Caco-2 (cell line): ENCODE data around the gene ACTL9. TPM values are rescaled to one million over a fixed set of nuclear protein-coding genes. Genes with fewer than 3 reads are reported as not detected.
"Not testable (repeated sequence)": the region's sequence is repeated elsewhere in the genome, so short reads cannot be mapped to it uniquely, and the experiment has no call there.

Experiments
- BruUV-seq: library from RNA; stranded (reverse); fragments of 400-500 nt; replicated peaks from 2 replicates; lab custom pipeline; 2021; lab: Mats Ljungman, UMichigan
- CTCF ChIA-PET: fragments of 300-600 bp; sonication (Branson Sonifier 250); formaldehyde crosslinking; loops from one replicate; lab custom pipeline; 2022; ENCODE audit warnings: antibody characterized with exemption; lab: Charles Lee
- POLR2A ChIA-PET: fragments of 300-600 bp; sonication (Branson Sonifier 250); formaldehyde crosslinking; loops from one replicate; lab custom pipeline; 2022; ENCODE audit warnings: antibody characterized with exemption; lab: Charles Lee
- DNase-seq, 2 experiments: peaks; one replicate each; pipeline versions ENCODE4 v3.0.0 to v3.0.0-alpha.2; 2020 to 2022
- H3K27me3 ChIP-seq: replicated peaks from 2 replicates; pipeline ENCODE4 v1.6.0; 2011; ENCODE audit warnings: low read length; ENCODE audit not compliant: control insufficient read depth, insufficient read depth
- H3K36me3 ChIP-seq: 2 replicates; pipeline ENCODE4 v1.5.1; 2011; ENCODE audit warnings: low read length; ENCODE audit not compliant: control insufficient read depth, insufficient read depth
- H3K4me1 ChIP-seq: fragments of 250-450 bp; sonication (Bioruptor Pico); 2 replicates; pipeline ENCODE4 v1.5.1; 2020; ENCODE audit warnings: mild to moderate bottlenecking
- H3K4me3 ChIP-seq: 2 replicates; pipeline ENCODE4 v1.5.1; 2011; ENCODE audit warnings: low read depth, mild to moderate bottlenecking, control low read depth, low read length
- H3K9me3 ChIP-seq: fragments of 250-450 bp; sonication (Bioruptor Pico); 2 replicates; pipeline ENCODE4 v1.5.1; 2020; ENCODE audit warnings: mild to moderate bottlenecking, moderate library complexity
- H3K27ac Mint-ChIP-seq: one replicate; pipeline ENCODE4 v1.8.0; 2022; ENCODE audit warnings: mixed read lengths; ENCODE audit not compliant: unreplicated experiment
- H3K27me3 Mint-ChIP-seq: one replicate; pipeline ENCODE4 v1.8.0; 2022; ENCODE audit warnings: mixed read lengths; ENCODE audit not compliant: insufficient read depth, unreplicated experiment
- H3K36me3 Mint-ChIP-seq: one replicate; pipeline ENCODE4 v1.8.0; 2022; ENCODE audit warnings: mild to moderate bottlenecking, mixed read lengths; ENCODE audit not compliant: insufficient read depth, unreplicated experiment
- H3K4me1 Mint-ChIP-seq: one replicate; pipeline ENCODE4 v1.8.0; 2022; ENCODE audit warnings: low read depth, mixed read lengths; ENCODE audit not compliant: unreplicated experiment
- H3K4me3 Mint-ChIP-seq: one replicate; pipeline ENCODE4 v1.8.0; 2022; ENCODE audit warnings: mild to moderate bottlenecking, moderate library complexity, mixed read lengths; ENCODE audit not compliant: unreplicated experiment
- H3K9me3 Mint-ChIP-seq: one replicate; pipeline ENCODE4 v1.8.0; 2022; ENCODE audit warnings: mixed read lengths; ENCODE audit not compliant: unreplicated experiment
- intact Hi-C: fragments of 100-400 bp; cut with micrococcal nuclease; formaldehyde crosslinking; loops from one replicate; pipeline ENCODE4 v1.10.0; 2022; ENCODE audit not compliant: unreplicated experiment
- total RNA-seq: library from RNA; stranded (reverse); gene quantifications from 2 replicates; pipeline ENCODE4 v1.2.3, GENCODE V29; 2022
- TF ChIP-seq, protein P1 (sequence below), 2 experiments: fragments of 200-600 bp in 1 of 2; IDR thresholded peaks; 1 replicate in 1 of 2; 2 replicates in 1 of 2; pipeline versions ENCODE4 v1.5.1 to v1.8.0; 2011 to 2022; ENCODE audit warnings: antibody characterized with exemption in 1 of 2, control low read depth in 1 of 2, inconsistent platforms in 1 of 2, low read depth in 1 of 2, low read length in 1 of 2, mild to moderate bottlenecking in 1 of 2, moderate library complexity in 1 of 2; ENCODE audit not compliant: insufficient read depth in 1 of 2, severe bottlenecking in 1 of 2, unreplicated experiment in 1 of 2

Gene ACTL9
- total RNA-seq, 1 experiment from 2014 or later: not detected

DNA sequence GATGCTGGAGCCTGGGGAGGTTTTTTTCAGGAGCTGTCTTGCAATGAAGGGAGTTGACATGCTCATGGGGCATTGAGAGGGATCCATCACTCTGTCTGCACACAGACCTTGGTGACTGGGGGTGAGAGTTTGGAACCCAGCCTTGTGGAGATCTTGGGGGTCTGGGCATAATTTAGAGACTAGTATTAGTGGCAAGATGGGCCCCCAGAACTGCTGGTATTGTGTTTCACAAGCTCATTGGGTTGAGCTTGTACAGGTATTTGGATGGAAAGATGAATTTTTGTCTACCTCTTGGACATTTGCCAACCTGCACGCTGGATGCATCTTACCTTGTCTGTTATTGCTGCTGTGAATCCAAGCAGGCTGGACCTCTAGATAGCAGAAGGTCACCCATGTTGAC lies 22.7 kb upstream of the ACTL9 start, which contains the start of gene OR2Z1:
Gene OR2Z1 (plus strand): TSS at position 301 of the 400 bp plus-strand sequence. CDS start 9,395 bp downstream, outside the sequence.
- intact Hi-C loops: no loop called here
- TF ChIP-seq, protein P1, sequence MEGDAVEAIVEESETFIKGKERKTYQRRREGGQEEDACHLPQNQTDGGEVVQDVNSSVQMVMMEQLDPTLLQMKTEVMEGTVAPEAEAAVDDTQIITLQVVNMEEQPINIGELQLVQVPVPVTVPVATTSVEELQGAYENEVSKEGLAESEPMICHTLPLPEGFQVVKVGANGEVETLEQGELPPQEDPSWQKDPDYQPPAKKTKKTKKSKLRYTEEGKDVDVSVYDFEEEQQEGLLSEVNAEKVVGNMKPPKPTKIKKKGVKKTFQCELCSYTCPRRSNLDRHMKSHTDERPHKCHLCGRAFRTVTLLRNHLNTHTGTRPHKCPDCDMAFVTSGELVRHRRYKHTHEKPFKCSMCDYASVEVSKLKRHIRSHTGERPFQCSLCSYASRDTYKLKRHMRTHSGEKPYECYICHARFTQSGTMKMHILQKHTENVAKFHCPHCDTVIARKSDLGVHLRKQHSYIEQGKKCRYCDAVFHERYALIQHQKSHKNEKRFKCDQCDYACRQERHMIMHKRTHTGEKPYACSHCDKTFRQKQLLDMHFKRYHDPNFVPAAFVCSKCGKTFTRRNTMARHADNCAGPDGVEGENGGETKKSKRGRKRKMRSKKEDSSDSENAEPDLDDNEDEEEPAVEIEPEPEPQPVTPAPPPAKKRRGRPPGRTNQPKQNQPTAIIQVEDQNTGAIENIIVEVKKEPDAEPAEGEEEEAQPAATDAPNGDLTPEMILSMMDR (IDR thresholded peaks at IDR 0.05; ENCODE audit: insufficient read depth in 1 of 2, low read depth in 1 of 2, low read length in 1 of 2, severe bottlenecking in 1 of 2, unreplicated experiment in 1 of 2): no peak
- BruUV-seq: no TSS peak
- peaks cover 6% of the 10 kb centered on the region for H3K9me3 Mint-ChIP-seq
- Histone ChIP-seq H3K4me3 (no peak within 1 kb of the TSS), H3K4me1 (no peaks in the 10 kb centered on the region), H3K36me3 (no peaks in the 10 kb centered on the region), H3K27me3 (no peaks in the 10 kb centered on the region), H3K9me3 (no peaks in the 10 kb centered on the region)
- H3K27me3 Mint-ChIP-seq: peaks cover 10% of the 10 kb centered on the region
- no peak within 1 kb of the TSS for H3K4me3 Mint-ChIP-seq
- H3K27ac Mint-ChIP-seq: no peak within 1 kb of the TSS
- no peaks in the 10 kb centered on the region for H3K4me1 Mint-ChIP-seq
- ChIA-PET POLR2A (no interaction called here), CTCF (no interaction called here)
- DNase-seq: no peak
- H3K36me3 Mint-ChIP-seq: no peaks in the 10 kb centered on the region

DNA sequence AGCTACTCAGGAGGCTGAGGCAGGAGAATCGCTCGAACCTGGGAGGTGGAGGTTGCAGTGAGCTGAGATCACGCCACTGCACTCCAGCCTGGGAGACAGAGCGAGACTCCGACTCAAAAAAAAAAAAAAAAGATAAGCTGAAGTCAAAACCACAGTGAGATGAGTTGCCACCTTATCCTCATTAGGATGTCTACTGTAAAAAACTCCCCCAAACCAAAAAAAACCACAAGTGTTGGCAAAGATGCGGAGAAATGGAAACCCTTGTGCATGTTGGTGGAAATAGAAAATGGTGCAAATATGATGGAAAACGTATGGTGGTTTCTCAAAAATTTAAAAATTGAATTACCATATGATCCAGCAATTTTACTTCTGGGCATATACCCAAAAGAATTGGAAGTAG lies 11.7 kb upstream of the ACTL9 start:
- intact Hi-C loops, H3K36me3 ChIP-seq, H3K27me3 Mint-ChIP-seq, CTCF ChIA-PET, H3K36me3 Mint-ChIP-seq, BruUV-seq, H3K4me3 Mint-ChIP-seq, H3K27me3 ChIP-seq, H3K27ac Mint-ChIP-seq, H3K4me1 Mint-ChIP-seq, DNase-seq, H3K4me1 ChIP-seq, H3K9me3 ChIP-seq, POLR2A ChIA-PET, H3K4me3 ChIP-seq: not testable (repeated sequence)
- peaks cover 23% of the 10 kb centered on the region for H3K9me3 Mint-ChIP-seq

DNA sequence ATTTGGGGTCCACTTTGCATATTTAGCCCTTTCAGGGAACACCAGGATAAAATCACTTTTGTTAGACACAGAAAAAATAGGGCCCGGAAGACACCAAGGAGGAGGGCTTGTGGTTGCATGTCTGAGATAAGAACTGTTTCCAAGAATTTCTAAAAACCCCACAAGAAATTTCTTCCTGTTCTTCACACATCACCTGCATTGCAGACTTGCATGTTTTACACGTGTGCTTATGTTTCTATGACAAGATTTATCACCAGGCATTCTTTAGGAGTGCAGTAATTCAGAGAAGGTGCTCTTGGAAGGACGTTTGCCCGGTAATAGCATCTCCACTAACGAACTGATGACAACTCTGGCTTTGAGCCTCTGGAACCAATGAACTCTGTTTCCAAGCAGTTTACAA lies 7.1 kb upstream of the ACTL9 start:
- ChIA-PET CTCF (no interaction called here), POLR2A (no interaction called here)
- intact Hi-C loops: no loop called here
- H3K36me3 ChIP-seq: no peaks in the 10 kb centered on the region
- no TSS peak for BruUV-seq
- H3K4me3 ChIP-seq: no peak overlapping the region
- no peak overlapping the region for H3K4me3 Mint-ChIP-seq
- TF ChIP-seq, protein P1 (IDR thresholded peaks at IDR 0.05; ENCODE audit: insufficient read depth in 1 of 2, low read depth in 1 of 2, low read length in 1 of 2, severe bottlenecking in 1 of 2, unreplicated experiment in 1 of 2): no peak
- no peak overlapping the region for H3K27ac Mint-ChIP-seq
- no peaks in the 10 kb centered on the region for H3K9me3 ChIP-seq
- no peaks in the 10 kb centered on the region for H3K27me3 ChIP-seq
- no peaks in the 10 kb centered on the region for H3K4me1 Mint-ChIP-seq
- H3K27me3 Mint-ChIP-seq: no peaks in the 10 kb centered on the region
- H3K36me3 Mint-ChIP-seq: no peaks in the 10 kb centered on the region
- no peaks in the 10 kb centered on the region for H3K4me1 ChIP-seq
- no peak for DNase-seq
- H3K9me3 Mint-ChIP-seq: no peaks in the 10 kb centered on the region

DNA sequence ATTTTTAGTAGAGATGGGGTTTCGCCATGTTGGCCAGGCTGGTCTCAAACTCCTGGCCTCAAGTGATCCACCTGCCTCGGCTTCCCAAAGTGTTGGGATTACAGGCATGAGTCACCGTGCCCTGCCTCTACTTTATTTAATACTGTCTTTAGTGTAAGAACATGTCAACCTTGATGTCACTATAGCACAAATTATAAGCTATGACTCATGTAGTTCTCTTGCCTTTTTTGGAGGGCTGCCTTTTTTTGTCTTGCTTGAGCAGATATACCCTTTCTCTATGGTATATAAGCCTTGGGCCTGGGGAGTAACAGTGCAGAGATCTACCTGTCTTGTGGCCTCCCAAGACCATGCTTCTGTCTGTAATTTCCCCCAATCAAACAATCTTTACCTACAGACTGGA lies 6.7 kb upstream of the ACTL9 start:
- H3K4me3 ChIP-seq, H3K9me3 Mint-ChIP-seq, H3K36me3 Mint-ChIP-seq, BruUV-seq, H3K4me1 Mint-ChIP-seq, H3K36me3 ChIP-seq, H3K4me1 ChIP-seq, H3K4me3 Mint-ChIP-seq, H3K27me3 ChIP-seq, H3K27me3 Mint-ChIP-seq, H3K27ac Mint-ChIP-seq, CTCF ChIA-PET, intact Hi-C loops, H3K9me3 ChIP-seq, DNase-seq, POLR2A ChIA-PET: not testable (repeated sequence)
